Upper lobe of left lung (tissue), 4 donors: ENCODE data around the gene ATP10B.

Source experiments
- EP300 ChIP-seq, 4 donors: sonication (generic); formaldehyde crosslinking; IDR thresholded peaks; one replicate each; pipeline ENCODE4 v1.5.1; 2017; ENCODE audit warnings: antibody characterized with exemption in 4 of 4, control low read depth in 2 of 4
- POLR2A ChIP-seq, 4 donors: fragments of 450-650 bp; IDR thresholded peaks; one replicate each; pipeline ENCODE4 v1.5.1; 2016 to 2017; ENCODE audit warnings: antibody characterized with exemption in 4 of 4, mild to moderate bottlenecking in 2 of 4
- POLR2AphosphoS5 ChIP-seq, 2 donors: sonication (generic); formaldehyde crosslinking; IDR thresholded peaks; one replicate each; pipeline ENCODE4 v1.5.1; 2017; ENCODE audit warnings: antibody characterized with exemption in 2 of 2
- TF ChIP-seq, protein P1 (sequence below), 6 experiments: fragments of 450-650 bp in 4 of 6; fragments of 200-600 bp in 2 of 6; sonication (generic) in 2 of 6; IDR thresholded peaks; one replicate each; pipeline ENCODE4 v1.5.1; 2016 to 2019; ENCODE audit warnings: antibody characterized with exemption in 6 of 6

DNA sequence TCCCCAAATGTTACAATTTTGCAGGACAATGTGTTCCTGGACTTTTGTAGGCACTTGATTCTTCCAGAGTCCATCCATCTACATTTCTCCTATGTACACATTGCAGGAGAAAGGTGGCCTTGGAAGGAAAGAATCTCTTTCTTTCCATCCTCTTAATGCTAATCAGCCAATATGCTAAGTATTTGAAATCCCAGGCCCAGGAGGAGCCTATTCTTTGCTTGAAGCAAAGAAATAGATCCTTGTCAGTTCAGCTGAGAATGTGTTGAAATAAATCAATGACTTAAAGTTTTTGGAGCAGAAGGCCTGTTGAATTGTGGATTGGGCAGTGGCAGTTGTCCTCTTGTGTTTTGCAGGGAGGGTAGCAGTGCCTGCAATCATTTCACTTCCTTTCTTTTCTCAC lies 317.1 kb downstream of the ATP10B start:
- TF ChIP-seq, protein P1, sequence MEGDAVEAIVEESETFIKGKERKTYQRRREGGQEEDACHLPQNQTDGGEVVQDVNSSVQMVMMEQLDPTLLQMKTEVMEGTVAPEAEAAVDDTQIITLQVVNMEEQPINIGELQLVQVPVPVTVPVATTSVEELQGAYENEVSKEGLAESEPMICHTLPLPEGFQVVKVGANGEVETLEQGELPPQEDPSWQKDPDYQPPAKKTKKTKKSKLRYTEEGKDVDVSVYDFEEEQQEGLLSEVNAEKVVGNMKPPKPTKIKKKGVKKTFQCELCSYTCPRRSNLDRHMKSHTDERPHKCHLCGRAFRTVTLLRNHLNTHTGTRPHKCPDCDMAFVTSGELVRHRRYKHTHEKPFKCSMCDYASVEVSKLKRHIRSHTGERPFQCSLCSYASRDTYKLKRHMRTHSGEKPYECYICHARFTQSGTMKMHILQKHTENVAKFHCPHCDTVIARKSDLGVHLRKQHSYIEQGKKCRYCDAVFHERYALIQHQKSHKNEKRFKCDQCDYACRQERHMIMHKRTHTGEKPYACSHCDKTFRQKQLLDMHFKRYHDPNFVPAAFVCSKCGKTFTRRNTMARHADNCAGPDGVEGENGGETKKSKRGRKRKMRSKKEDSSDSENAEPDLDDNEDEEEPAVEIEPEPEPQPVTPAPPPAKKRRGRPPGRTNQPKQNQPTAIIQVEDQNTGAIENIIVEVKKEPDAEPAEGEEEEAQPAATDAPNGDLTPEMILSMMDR (IDR thresholded peaks at IDR 0.05), result no peak
- TF ChIP-seq POLR2A (IDR thresholded peaks at IDR 0.05) (no peak), POLR2AphosphoS5 (IDR thresholded peaks at IDR 0.05) (no peak), EP300 (IDR thresholded peaks at IDR 0.05) (no peak)
